ENCODE results near the gene MYO1B. TPM values are rescaled to one million over a fixed set of nuclear protein-coding genes. Genes with fewer than 3 reads are reported as not detected.

Gene MYO1B
- polyA plus RNA-seq, 1 experiment: 87.2 TPM

- H3K27me3 ChIP-seq (ENCODE audit: control insufficient read depth, insufficient read depth, low read length): no peaks in the 10 kb centered on the region
- no peak for TF ChIP-seq CTCF (IDR thresholded peaks at IDR 0.05; ENCODE audit: insufficient read depth, low read depth, low read length)
- DNase-seq (ENCODE audit: low read depth): peak; percentile 44
- H3K36me3 ChIP-seq (ENCODE audit: control insufficient read depth, insufficient read depth, low read length): peaks cover 2% of the 10 kb centered on the region
- ChIA-PET CTCF (interaction anchor here (2.4 kb wide), 1 partner anchor 197 kb away, joined by 6 read pairs; no protein-coding TSS in a partner anchor), POLR2A (no interaction called here)
- H3K4me3 ChIP-seq (ENCODE audit: low read depth, low read length): no peak overlapping the region
These were observed 182.9 kb downstream of the MYO1B start for GRCh38 chr2:191428141-191428540.

GRCh38 chr2:191430476-191430875 is 185.3 kb downstream of the MYO1B start:
- Histone ChIP-seq H3K4me3 (ENCODE audit: low read depth, low read length) (no peak overlapping the region), H3K36me3 (ENCODE audit: control insufficient read depth, insufficient read depth, low read length) (0 out of 2 replicates have a peak, but pooled peaks cover 1% of the 10 kb centered on the region), H3K27me3 (ENCODE audit: control insufficient read depth, insufficient read depth, low read length) (no peaks in the 10 kb centered on the region)
- CTCF ChIA-PET: no interaction called here
- TF ChIP-seq CTCF (IDR thresholded peaks at IDR 0.05; ENCODE audit: insufficient read depth, low read depth, low read length): no peak
- POLR2A ChIA-PET: no interaction called here
- no peak for DNase-seq (ENCODE audit: low read depth)

GRCh38 chr2:191432121-191432520 is 186.9 kb downstream of the MYO1B start:
- H3K36me3 ChIP-seq (ENCODE audit: control insufficient read depth, insufficient read depth, low read length): no peaks in the 10 kb centered on the region
- CTCF ChIA-PET: no interaction called here
- no peaks in the 10 kb centered on the region; the same call in 1 of the 2 replicates for H3K27me3 ChIP-seq (ENCODE audit: control insufficient read depth, insufficient read depth, low read length)
- POLR2A ChIA-PET: no interaction called here
- H3K4me3 ChIP-seq (ENCODE audit: low read depth, low read length): no peak overlapping the region
- no peak for TF ChIP-seq CTCF (IDR thresholded peaks at IDR 0.05; ENCODE audit: insufficient read depth, low read depth, low read length)
- DNase-seq (ENCODE audit: low read depth): no peak

GRCh38 chr2:191434072-191434471 is 188.9 kb downstream of the MYO1B start:
- TF ChIP-seq CTCF (IDR thresholded peaks at IDR 0.05; ENCODE audit: insufficient read depth, low read depth, low read length): no peak
- Histone ChIP-seq H3K36me3 (ENCODE audit: control insufficient read depth, insufficient read depth, low read length) (no peaks in the 10 kb centered on the region), H3K4me3 (ENCODE audit: low read depth, low read length) (no peak overlapping the region), H3K27me3 (ENCODE audit: control insufficient read depth, insufficient read depth, low read length) (no peaks in the 10 kb centered on the region; the same call in 1 of the 2 replicates)
- ChIA-PET POLR2A (interaction anchor here (0.6 kb wide), 1 partner anchor 182 kb away, joined by 3 read pairs; no protein-coding TSS in a partner anchor), CTCF (interaction anchor here (0.7 kb wide), 1 partner anchor 44 kb away, joined by 3 read pairs; no protein-coding TSS in a partner anchor)
- DNase-seq (ENCODE audit: low read depth): no peak

GRCh38 chr2:191435141-191435540 is 189.9 kb downstream of the MYO1B start:
- ChIA-PET CTCF (no interaction called here), POLR2A (no interaction called here)
- H3K36me3 ChIP-seq (ENCODE audit: control insufficient read depth, insufficient read depth, low read length): no peaks in the 10 kb centered on the region
- DNase-seq (ENCODE audit: low read depth): no peak
- TF ChIP-seq CTCF (IDR thresholded peaks at IDR 0.05; ENCODE audit: insufficient read depth, low read depth, low read length): no peak
- no peaks in the 10 kb centered on the region; the same call in 1 of the 2 replicates for H3K27me3 ChIP-seq (ENCODE audit: control insufficient read depth, insufficient read depth, low read length)
- H3K4me3 ChIP-seq (ENCODE audit: low read depth, low read length): no peak overlapping the region

Data from BJ (cell line).